GM12873 (cell line): Measurements from ENCODE around the gene GRIK1.

Source experiments
- CTCF ChIP-seq: IDR thresholded peaks from 2 replicates; pipeline ENCODE4 v1.5.1; 2012; ENCODE audit warnings: low read depth, mild to moderate bottlenecking, moderate library complexity, low read length, control low read depth; ENCODE audit not compliant: insufficient read depth; ENCODE audit errors: missing control alignments

Gene GRIK1

GRCh38 chr21:29748391-29749167, 191.2 kb downstream of the GRIK1 start:
- TF ChIP-seq CTCF, result no peak

GRCh38 chr21:29741761-29742160, 198.0 kb downstream of the GRIK1 start:
- TF ChIP-seq CTCF, result no peak

- TF ChIP-seq CTCF, result no peak
Measured at GRCh38 chr21:29739176-29739575, 200.6 kb downstream of the GRIK1 start.

GRCh38 chr21:29738730-29739129, 201.1 kb downstream of the GRIK1 start:
- no peak for TF ChIP-seq CTCF

- no peak for TF ChIP-seq CTCF
Measured at GRCh38 chr21:29737186-29737585, 202.6 kb downstream of the GRIK1 start.

- no peak for TF ChIP-seq CTCF
Measured at GRCh38 chr21:29730281-29730680, 209.5 kb downstream of the GRIK1 start.

- no peak for TF ChIP-seq CTCF
Measured at GRCh38 chr21:29726044-29726443, 213.8 kb downstream of the GRIK1 start.
